ENCODE data around the gene CHEK1.

DNA sequence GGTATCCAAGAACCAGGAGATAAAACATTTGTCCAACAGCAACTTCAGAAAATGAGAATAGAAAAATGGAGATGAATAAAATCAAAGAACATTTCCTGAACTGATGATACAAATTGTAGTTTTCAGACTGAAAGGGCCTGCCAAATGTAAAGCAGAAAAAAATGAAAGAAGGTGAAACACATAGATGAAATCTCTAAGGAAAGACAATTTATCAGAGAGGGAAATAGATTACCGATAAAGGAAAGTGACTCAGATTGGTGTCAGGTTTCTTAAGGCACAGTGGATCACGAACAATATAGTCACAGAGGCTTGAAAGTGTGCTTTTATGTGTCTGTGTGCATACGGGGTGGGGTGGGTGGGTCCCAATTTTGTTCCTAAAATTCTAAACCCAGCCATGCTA lies 36.5 kb upstream of the CHEK1 start:
- TF ChIP-seq MXI1 (IDR thresholded peaks at IDR 0.05; ENCODE audit: low read depth, low read length) (no peak), ESRRB (CRISPR knock-in tag; IDR thresholded peaks at IDR 0.05; ENCODE audit: borderline replicate concordance) (no peak), POLR2A (conservative IDR thresholded peaks at IDR 0.05) (no peak), JUND (IDR thresholded peaks at IDR 0.05; ENCODE audit: borderline replicate concordance, low read depth, low read length) (peak; percentile 91), JUND (tag; IDR thresholded peaks at IDR 0.05; ENCODE audit: borderline replicate concordance, low read depth, low read length) (peak; percentile 73; the same call in 1 of the 3 replicates), HMGN3 (IDR thresholded peaks at IDR 0.05; ENCODE audit: borderline replicate concordance, extremely low read depth, insufficient read length, low read depth, low read length) (no peak), CREM (IDR thresholded peaks at IDR 0.05; ENCODE audit: low read depth) (no peak), TGIF2 (CRISPR knock-in tag; IDR thresholded peaks at IDR 0.05) (no peak), ZNF24 (IDR thresholded peaks at IDR 0.05) (no peak)
- TF ChIP-seq, protein P1, sequence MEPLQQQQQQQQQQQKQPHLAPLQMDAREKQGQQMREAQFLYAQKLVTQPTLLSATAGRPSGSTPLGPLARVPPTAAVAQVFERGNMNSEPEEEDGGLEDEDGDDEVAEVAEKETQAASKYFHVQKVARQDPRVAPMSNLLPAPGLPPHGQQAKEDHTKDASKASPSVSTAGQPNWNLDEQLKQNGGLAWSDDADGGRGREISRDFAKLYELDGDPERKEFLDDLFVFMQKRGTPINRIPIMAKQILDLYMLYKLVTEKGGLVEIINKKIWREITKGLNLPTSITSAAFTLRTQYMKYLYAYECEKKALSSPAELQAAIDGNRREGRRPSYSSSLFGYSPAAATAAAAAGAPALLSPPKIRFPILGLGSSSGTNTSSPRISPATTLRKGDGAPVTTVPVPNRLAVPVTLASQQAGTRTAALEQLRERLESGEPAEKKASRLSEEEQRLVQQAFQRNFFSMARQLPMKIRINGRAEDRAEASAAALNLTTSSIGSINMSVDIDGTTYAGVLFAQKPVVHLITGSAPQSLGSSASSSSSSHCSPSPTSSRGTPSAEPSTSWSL (CRISPR knock-in tag; IDR thresholded peaks at IDR 0.05; ENCODE audit: borderline replicate concordance) = no peak
- TF ChIP-seq, protein P2, sequence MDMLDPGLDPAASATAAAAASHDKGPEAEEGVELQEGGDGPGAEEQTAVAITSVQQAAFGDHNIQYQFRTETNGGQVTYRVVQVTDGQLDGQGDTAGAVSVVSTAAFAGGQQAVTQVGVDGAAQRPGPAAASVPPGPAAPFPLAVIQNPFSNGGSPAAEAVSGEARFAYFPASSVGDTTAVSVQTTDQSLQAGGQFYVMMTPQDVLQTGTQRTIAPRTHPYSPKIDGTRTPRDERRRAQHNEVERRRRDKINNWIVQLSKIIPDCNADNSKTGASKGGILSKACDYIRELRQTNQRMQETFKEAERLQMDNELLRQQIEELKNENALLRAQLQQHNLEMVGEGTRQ (CRISPR knock-in tag; IDR thresholded peaks at IDR 0.05) = no peak
